IMR-90 (cell line): Measurements from ENCODE around the gene H6PD. TPM values are rescaled to one million over a fixed set of nuclear protein-coding genes. Genes with fewer than 3 reads are reported as not detected.

Source experiments
- CHD1 ChIP-seq: IDR thresholded peaks from 2 replicates; pipeline ENCODE4 v1.6.1; 2012; ENCODE audit warnings: low read depth, low read length, improper control_type of control experiment
- ELK1 ChIP-seq: fragments of 150-350 bp; IDR thresholded peaks from 2 replicates; pipeline ENCODE4 v1.6.1; 2016; ENCODE audit warnings: low read depth, mild to moderate bottlenecking, low read length, moderate library complexity, borderline replicate concordance
- MAFK ChIP-seq: IDR thresholded peaks from 2 replicates; pipeline ENCODE4 v1.6.1; 2012; ENCODE audit warnings: low read depth, low read length, improper control_type of control experiment
- NFE2L2 ChIP-seq: fragments of 150-350 bp; IDR thresholded peaks from 2 replicates; pipeline ENCODE4 v1.6.1; 2016; ENCODE audit warnings: low read depth, mild to moderate bottlenecking, low read length
- POLR2A ChIP-seq: IDR thresholded peaks from 2 replicates; pipeline ENCODE4 v1.6.1; 2012; ENCODE audit warnings: mild to moderate bottlenecking, low read depth, low read length
- RCOR1 ChIP-seq: IDR thresholded peaks from 2 replicates; pipeline ENCODE4 v1.6.1; 2012; ENCODE audit warnings: mild to moderate bottlenecking, low read length, improper control_type of control experiment; ENCODE audit not compliant: insufficient replicate concordance
- USF2 ChIP-seq: fragments of 150-350 bp; IDR thresholded peaks from 2 replicates; pipeline ENCODE4 v1.6.1; 2017; ENCODE audit warnings: mild to moderate bottlenecking, antibody characterized with exemption, low read length, low read depth
- polyA plus RNA-seq, 3 experiments: library from polyadenylated mRNA; depleted of rRNA; stranded (reverse); fragments of >200 nt; gene quantifications; 2 replicates each; pipeline ENCODE4 v1.2.3, GENCODE V29; 2012; ENCODE audit warnings: low replicate concordance in 1 of 3
- total RNA-seq: library from RNA; depleted of rRNA; stranded (reverse); fragments of >200 nt; gene quantifications from 2 replicates; pipeline ENCODE4 v1.2.3, GENCODE V29; 2012

H6PD gene
- total and polyA plus RNA-seq, 2 of the 4 experiments (the other 2 are of a cell fraction), result 9.3 to 22.1 TPM

DNA sequence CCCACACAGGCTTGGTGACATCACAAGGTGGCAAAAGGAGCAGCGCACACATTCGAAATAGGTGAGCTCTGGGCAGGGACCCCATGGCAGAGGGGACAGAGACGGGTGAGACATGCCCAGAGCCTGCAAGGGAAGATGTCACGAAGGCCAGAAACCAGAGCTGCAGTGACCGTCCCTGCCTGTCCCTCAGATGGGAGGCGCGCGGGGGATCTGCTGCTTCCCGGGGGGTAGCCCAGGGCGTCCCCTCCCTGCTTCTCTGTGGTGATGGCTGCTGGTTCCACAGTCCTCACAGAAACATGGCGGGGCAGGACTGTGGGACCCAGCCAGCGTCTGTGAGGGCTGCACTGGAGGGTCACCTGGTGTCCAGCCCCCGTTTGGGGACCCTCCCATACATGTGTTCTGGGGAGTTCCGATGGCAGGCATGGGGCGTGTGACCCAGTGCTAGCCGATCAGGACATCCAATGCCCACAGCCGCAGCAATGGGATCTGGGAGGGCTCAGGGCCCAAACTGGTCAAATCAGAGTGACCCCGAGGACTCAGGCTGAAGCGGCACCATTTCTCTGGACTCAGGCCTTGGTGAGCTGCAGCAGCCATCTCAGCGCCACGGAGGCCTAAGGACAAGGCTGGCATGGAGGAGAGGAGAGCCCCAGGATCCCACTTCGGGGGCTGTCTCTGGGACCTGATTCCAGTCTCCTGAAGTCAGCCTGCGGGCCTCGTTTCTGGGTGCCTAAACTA, 37.5 kb downstream of the H6PD start (continued):
- TF ChIP-seq ELK1 (no peak), NFE2L2 (no peak), USF2 (no peak), MAFK (no peak), RCOR1 (no peak), CHD1 (no peak), POLR2A (no peak)
